Tibial nerve (tissue), 4 donors: ENCODE data around the gene SOX1. TPM values are rescaled to one million over a fixed set of nuclear protein-coding genes. Genes with fewer than 3 reads are reported as not detected.

Source experiments
- DNase-seq, 2 donors: peaks; one replicate each; pipeline ENCODE4 v3.0.0-alpha.2; 2019; ENCODE audit warnings: low spot score in 2 of 2
- H3K27ac ChIP-seq, 4 donors: fragments of 200-600 bp; sonication (generic) in 3 of 4; one replicate each; pipeline ENCODE4 v1.5.1; 2017 to 2019; ENCODE audit warnings: mild to moderate bottlenecking in 1 of 4
- H3K27me3 ChIP-seq, 2 donors: fragments of 200-600 bp; sonication (generic) in 1 of 2; one replicate each; pipeline versions ENCODE4 v1.5.1 to v1.6.0; 2017 to 2019
- H3K36me3 ChIP-seq, 3 donors: fragments of 200-600 bp; sonication (generic); one replicate each; pipeline ENCODE4 v1.5.1; 2018 to 2019
- H3K4me1 ChIP-seq, 4 donors: fragments of 200-600 bp; sonication (generic) in 3 of 4; one replicate each; pipeline ENCODE4 v1.5.1; 2017 to 2019
- H3K4me3 ChIP-seq, 4 donors: fragments of 200-600 bp; sonication (generic) in 3 of 4; one replicate each; pipeline ENCODE4 v1.5.1; 2017 to 2019; ENCODE audit warnings: mild to moderate bottlenecking in 1 of 4, moderate library complexity in 1 of 4
- H3K9me3 ChIP-seq, 4 donors: fragments of 200-600 bp; sonication (generic) in 3 of 4; one replicate each; pipeline ENCODE4 v1.5.1; 2017 to 2019
- CTCF ChIP-seq, 5 experiments: fragments of 200-600 bp in 3 of 5; fragments of 450-650 bp in 2 of 5; sonication (generic) in 3 of 5; IDR thresholded peaks; one replicate each; pipeline ENCODE4 v1.5.1; 2016 to 2019; ENCODE audit warnings: antibody characterized with exemption in 5 of 5, mild to moderate bottlenecking in 3 of 5, moderate library complexity in 2 of 5
- EP300 ChIP-seq, 2 donors: sonication (generic); formaldehyde crosslinking; IDR thresholded peaks; one replicate each; pipeline ENCODE4 v1.6.1; 2017; ENCODE audit warnings: antibody characterized with exemption in 2 of 2, mild to moderate bottlenecking in 1 of 2
- POLR2A ChIP-seq, 2 donors: fragments of 450-650 bp; IDR thresholded peaks; one replicate each; pipeline ENCODE4 v1.6.1; 2017; ENCODE audit warnings: antibody characterized with exemption in 2 of 2, mild to moderate bottlenecking in 2 of 2, moderate library complexity in 2 of 2
- WGBS, 2 donors: methylation state at CpG; one replicate each; pipeline ENCODE4 v1.1.5; 2018; 5-methylcytosine and 5-hydroxymethylcytosine counted together
- total RNA-seq, 4 donors: library from RNA; depleted of rRNA; stranded (reverse); fragments of >200 nt; gene quantifications; one replicate each; pipeline ENCODE4 v1.1.0, GENCODE V29; 2016

Gene SOX1
- total RNA-seq, 4 donors from 2014 or later: not detected

- Histone ChIP-seq H3K4me1 (peaks cover 0 to 38% (median 0%) of the 10 kb centered on the region in 4 donors), H3K27ac (no peak overlapping the region), H3K27me3 (peaks cover 0 to 64% of the 10 kb centered on the region in 2 donors), H3K9me3 (no peaks in the 10 kb centered on the region), H3K36me3 (no peaks in the 10 kb centered on the region), H3K4me3 (no peak overlapping the region)
- DNase-seq: no peak
- TF ChIP-seq POLR2A (IDR thresholded peaks at IDR 0.05): no peak
- TF ChIP-seq CTCF (IDR thresholded peaks at IDR 0.05): no peak
- TF ChIP-seq EP300 (IDR thresholded peaks at IDR 0.05): no peak
- WGBS, 2 donors: 37 to 43% methylated on average over 19 of the region's 19 CpGs
Observed at GRCh38 chr13:112103260-112103838, 36.4 kb downstream of the SOX1 start.

GRCh38 chr13:112103961-112104880, 37.3 kb downstream of the SOX1 start:
- Histone ChIP-seq H3K4me3 (no peak overlapping the region), H3K27ac (no peak overlapping the region), H3K9me3 (no peaks in the 10 kb centered on the region), H3K27me3 (peaks cover 0 to 72% of the 10 kb centered on the region in 2 donors), H3K36me3 (no peaks in the 10 kb centered on the region), H3K4me1 (peaks cover 0 to 38% (median 0%) of the 10 kb centered on the region in 4 donors)
- TF ChIP-seq EP300 (IDR thresholded peaks at IDR 0.05) (no peak), CTCF (IDR thresholded peaks at IDR 0.05) (no peak), POLR2A (IDR thresholded peaks at IDR 0.05) (no peak)
- WGBS, 2 donors: 1 to 5% methylated on average over 37 to 54 of the region's 76 CpGs
- DNase-seq: no peak

GRCh38 chr13:112104881-112105234, 37.9 kb downstream of the SOX1 start:
- Histone ChIP-seq H3K4me3 (no peak overlapping the region), H3K27me3 (peaks cover 0 to 77% of the 10 kb centered on the region in 2 donors), H3K9me3 (no peaks in the 10 kb centered on the region), H3K36me3 (no peaks in the 10 kb centered on the region), H3K27ac (no peak overlapping the region), H3K4me1 (peaks cover 0 to 38% (median 0%) of the 10 kb centered on the region in 4 donors)
- WGBS, 2 donors: 0 to 2% methylated on average over 6 to 25 of the region's 44 CpGs
- no peak for DNase-seq
- TF ChIP-seq CTCF (IDR thresholded peaks at IDR 0.05) (no peak), EP300 (IDR thresholded peaks at IDR 0.05) (no peak), POLR2A (IDR thresholded peaks at IDR 0.05) (no peak)

- Histone ChIP-seq H3K27ac (no peak overlapping the region), H3K9me3 (no peaks in the 10 kb centered on the region), H3K36me3 (no peaks in the 10 kb centered on the region), H3K4me3 (no peak overlapping the region), H3K4me1 (peaks cover 0 to 38% (median 0%) of the 10 kb centered on the region in 4 donors), H3K27me3 (peaks cover 0 to 77% of the 10 kb centered on the region in 2 donors)
- no peak for DNase-seq
- WGBS, 2 donors: 4 to 9% methylated on average over 8 to 34 of the region's 35 CpGs
- TF ChIP-seq POLR2A (IDR thresholded peaks at IDR 0.05) (no peak), EP300 (IDR thresholded peaks at IDR 0.05) (no peak), CTCF (IDR thresholded peaks at IDR 0.05) (no peak)
Observed at GRCh38 chr13:112105244-112105681, 38.3 kb downstream of the SOX1 start.

GRCh38 chr13:112105892-112106291, 38.9 kb downstream of the SOX1 start:
- Histone ChIP-seq H3K27me3 (peaks cover 0 to 82% of the 10 kb centered on the region in 2 donors), H3K27ac (no peak overlapping the region), H3K36me3 (no peaks in the 10 kb centered on the region), H3K4me3 (no peak overlapping the region), H3K4me1 (peaks cover 0 to 38% (median 0%) of the 10 kb centered on the region in 4 donors), H3K9me3 (no peaks in the 10 kb centered on the region)
- WGBS, 2 donors: 2% methylated on average over 21 of the region's 21 CpGs
- no peak for TF ChIP-seq CTCF (IDR thresholded peaks at IDR 0.05)
- TF ChIP-seq EP300 (IDR thresholded peaks at IDR 0.05): no peak
- no peak for TF ChIP-seq POLR2A (IDR thresholded peaks at IDR 0.05)
- no peak for DNase-seq
